ENCODE results near the gene BSPH1.
"Not testable (repeated sequence)": the region's sequence is repeated elsewhere in the genome, so short reads cannot be mapped to it uniquely, and the experiment has no call there.

The BSPH1 gene

DNA sequence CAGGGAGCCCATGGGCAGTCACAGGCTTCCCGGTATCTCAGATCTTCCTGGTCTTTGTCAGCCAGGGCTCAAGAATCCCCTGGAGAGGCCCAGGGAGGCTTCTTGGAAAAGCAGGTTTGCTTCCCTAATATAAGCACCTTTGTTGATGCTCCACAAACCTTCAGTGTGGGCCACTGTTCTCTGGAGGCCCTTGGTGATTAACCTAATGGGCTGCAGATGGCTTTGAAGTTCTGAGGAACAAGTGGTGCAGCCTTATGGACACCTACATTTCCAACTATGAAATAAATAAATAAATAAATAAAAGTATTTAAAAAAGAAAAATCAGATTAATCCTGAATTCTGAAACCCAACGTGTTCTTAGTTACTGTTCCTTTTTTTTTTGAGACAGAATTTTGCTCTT lies at the start of gene BSPH1:
Gene BSPH1, minus strand, starts transcription at position 101 of the 400 bp plus-strand sequence. Its CDS starts 89 bp downstream, at position 12.
- DNase-seq (ENCODE audit: low spot score) = no peak

DNA sequence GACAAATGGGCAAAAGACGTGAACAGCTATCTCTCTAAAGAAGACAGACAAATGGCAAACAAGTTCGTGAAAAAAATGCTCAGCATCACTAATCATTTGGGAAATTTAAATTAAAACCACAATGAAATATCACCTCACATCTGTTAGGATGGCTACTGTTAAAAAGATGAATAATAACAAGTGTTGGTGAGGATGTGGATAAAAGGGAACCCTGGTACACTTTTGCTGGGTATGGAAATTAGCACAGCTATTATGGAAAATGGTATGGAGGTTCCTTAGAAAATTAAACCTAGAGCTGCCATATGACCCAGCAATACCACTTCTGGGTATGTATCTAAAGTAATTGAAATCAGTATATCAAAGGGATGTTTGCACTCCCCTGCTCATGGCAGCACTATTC lies 44.8 kb upstream of the BSPH1 start:
- no peak for DNase-seq (ENCODE audit: low spot score)

GRCh38 chr19:48033604-48034003 lies 41.6 kb upstream of the BSPH1 start:
- no peak for DNase-seq (ENCODE audit: low spot score)

DNA sequence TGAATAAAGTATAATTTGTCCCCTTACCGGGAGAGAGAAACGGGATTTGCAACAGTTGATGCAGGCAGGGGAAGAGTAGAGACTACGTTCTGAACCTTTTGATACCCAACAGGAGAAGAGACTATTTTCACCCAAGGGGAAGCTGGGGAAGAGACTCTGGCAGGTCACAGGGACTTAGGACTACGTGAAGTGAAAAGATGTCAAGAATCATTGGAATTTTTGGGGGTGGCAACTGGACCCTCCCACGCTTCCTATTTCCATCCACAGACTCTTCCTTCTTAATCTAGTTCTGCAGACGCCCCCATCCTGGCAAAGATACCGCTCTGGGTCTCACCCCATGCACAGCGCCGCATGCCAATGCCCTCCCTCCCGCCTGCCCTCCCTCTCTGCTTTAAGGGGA lies 38.1 kb upstream of the BSPH1 start:
- no peak for DNase-seq (ENCODE audit: low spot score)

DNA sequence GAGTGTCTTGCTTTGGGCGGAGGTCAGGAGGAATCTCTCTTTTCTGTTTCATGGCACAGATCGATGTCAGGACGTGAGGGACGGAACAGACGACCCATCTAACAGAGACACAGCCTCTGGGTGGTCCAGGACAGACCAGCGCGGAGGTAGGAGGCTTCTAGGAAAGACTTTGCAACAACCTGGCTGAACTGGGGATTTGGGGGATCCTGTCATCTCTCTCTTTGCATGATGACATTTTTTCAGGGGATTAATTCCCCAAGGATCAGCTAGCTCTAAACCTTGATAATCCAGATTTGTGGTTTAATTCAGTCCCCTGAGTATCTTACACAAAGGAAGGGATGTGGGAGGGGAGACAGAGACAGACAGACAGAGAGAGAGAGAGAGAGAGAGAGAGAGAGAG lies 37.5 kb upstream of the BSPH1 start:
- no peak for DNase-seq (ENCODE audit: low spot score)

DNA sequence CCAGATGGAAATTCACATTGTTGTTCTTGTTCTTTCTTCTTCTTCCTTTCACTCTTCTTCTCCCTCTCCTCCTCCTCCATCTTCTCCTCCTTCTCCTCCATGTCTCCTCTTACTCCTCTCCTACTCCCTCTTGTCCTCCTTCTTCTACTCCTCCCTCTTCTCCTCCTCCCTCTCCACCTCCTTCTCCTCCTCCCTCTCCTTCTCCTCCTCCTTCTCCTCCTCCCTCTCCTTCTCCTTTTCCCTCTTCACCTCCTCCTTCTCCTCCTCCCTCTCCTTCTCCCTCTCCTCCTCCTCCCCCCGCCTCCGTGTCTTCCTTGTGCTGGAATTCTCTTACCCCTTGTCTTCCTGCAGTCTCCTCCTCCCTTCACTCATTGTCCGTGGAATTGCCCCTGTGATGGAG lies 33.5 kb upstream of the BSPH1 start:
- no peak for DNase-seq (ENCODE audit: low spot score)

DNA sequence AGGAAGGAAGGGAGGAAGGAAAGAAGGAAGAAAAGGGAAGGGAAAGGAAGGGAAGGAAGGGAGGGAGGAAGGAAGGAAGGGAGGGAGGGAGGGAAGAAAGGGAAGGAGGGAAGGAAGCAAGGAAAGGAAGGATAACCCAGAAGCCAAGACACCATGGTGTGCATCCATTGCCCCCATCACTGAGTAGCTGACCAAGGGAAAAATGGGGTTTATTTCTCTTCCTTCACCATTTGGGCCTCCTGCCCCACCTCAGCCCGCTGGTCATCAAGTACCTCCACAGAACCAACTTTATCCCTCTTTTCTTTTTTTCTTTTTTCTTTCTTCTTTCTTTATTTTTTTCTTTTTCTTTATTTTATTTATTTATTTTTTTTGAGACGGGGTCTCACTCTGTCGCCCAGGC lies 31.5 kb upstream of the BSPH1 start:
- no peak for DNase-seq (ENCODE audit: low spot score)

DNA sequence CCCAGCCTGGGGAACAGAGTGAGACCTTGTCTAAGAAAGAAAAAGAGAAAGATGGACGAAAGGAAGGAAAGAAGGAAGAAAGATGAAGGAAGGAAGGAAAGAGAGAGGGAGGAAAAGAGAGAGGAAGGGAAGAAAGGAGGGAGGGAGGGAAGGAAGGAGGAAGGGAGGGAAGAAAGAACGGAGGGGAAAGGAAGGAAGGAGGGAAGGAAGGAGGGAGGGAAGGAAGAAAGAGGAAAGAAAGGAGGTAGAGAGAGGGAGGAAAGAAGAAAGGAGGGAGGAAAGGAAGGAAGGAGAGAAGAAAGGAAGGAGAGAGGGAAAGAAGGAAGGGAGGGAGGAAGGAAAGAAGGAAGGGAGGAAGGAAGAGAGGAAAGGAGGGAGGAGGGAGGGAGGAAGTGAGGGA lies 31.0 kb upstream of the BSPH1 start:
- DNase-seq (ENCODE audit: low spot score) = no peak

DNA sequence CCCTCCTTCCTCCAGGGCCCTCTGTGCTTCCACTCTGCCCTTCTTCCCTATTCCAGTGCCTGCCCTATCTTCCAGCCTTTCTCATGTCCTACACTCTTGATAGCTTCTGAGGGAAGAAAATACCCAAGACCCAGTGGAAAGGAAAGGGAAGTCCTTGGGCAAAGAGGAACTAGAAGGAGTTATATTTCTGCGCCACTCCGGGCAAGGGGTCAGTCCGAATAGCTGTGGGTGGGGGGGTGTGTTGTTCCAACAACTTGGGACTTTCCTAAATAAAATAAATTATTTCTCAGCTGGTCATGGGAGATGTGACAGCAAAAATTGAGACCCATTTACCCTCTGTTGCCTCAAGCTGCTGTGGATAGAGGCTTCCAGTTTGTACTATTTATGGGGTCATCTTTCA lies 28.7 kb upstream of the BSPH1 start:
- DNase-seq (ENCODE audit: low spot score) = no peak

- no peak for DNase-seq (ENCODE audit: low spot score)
Measured at GRCh38 chr19:48010932-48011758, 19.2 kb upstream of the BSPH1 start.

DNA sequence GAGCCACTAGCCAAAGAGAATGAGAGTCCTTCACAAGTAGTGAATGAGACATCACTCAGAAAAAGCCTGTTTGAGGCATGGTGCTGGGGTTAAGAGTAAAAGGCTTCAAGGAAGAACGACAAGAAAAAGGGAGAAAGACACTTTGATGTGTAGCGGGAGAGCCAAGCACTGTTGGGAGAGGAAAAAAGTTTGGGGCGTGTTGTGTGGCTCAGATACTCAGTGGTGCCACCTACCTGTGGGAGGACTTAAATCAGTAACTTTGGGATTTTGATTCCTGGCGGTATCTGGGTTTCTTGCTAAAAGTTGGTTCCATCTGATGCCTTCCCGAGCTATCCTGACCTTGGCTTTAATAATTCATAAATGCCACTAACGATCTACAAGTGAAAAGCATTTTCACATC lies 14.8 kb upstream of the BSPH1 start:
- no peak for DNase-seq (ENCODE audit: low spot score)

DNA sequence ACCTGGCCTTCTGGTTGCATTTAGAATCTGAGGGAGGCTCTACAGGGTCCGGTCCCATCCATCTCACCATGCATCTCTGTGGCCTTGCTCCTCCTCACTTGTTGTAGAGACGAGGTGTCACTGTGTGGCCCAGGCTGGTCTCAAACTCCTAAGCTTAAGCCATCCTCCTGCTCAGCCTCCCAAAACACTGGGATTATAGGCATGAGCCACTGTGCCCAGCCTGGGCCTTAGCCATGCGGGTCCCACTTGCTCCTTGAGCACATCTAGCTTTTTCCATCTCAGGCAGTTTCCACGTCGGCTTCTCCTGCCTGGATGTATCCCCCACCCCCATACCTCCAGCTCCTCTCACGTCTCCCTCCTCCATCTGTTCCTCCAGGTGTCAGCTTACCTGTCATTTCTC lies 12.3 kb upstream of the BSPH1 start:
- DNase-seq (ENCODE audit: low spot score) = no peak

DNA sequence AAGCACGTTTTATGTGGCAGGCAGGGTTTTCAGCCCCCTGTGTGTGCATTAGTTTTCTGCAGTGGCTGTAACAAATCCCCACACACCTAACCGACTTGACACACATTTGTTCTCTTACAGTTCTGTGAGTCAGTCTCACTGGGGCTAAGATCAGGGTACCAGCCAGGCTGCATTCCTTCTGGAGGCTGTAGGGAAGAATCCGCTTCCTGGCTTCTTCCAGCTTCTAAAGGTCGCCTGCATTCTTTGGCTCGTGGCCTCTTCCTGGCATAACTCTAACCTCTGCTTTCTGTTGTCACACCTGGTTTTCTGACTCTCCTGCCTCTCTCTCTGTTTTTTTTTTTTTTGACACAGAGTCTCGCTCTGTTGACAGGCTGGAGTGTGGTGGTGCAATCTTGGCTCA lies 8.9 kb upstream of the BSPH1 start:
- no peak for DNase-seq (ENCODE audit: low spot score)

DNA sequence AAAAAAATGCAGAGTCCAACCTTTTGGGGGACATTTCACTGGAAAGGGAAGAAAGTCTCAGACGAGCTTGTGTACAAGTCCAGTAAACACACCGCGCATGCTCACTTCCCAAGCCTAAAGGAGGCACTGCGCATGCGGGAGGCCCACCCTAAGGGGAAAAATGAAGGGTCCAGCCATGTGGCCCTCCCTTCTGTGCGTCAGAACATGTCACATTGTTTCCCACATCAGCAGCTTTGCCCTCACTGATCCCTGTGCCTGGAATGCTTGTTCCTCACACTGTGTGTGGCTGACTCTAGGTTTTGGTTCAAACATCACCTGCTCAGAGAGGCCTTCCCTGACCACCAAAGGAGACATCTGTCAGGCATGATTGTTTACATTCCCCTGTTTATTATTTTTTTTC lies 6.8 kb upstream of the BSPH1 start:
- DNase-seq (ENCODE audit: low spot score) = no peak

DNA sequence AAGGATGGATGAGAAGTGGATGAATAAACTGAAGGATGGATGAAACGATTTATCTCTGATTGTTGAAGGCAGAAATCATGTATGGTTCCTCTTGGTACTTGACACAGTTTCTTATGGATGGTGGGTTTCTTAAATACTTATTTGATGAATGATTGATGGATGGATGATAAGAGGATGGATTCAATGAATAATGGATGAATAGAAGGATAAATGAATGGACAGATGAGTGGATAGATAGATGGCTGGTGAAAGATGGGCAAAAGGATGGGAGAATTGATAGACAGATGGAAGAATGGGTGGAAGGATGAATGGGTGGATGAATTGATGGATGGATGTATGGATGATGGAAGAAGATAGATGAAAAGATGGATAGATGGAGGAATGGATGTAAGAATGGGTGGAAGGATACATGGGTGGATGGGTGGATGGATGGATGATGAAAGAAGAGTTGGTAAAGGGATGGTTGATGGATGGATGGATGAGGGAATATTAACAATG lies 4.3 kb upstream of the BSPH1 start:
- no peak for DNase-seq (ENCODE audit: low spot score)

GRCh38 chr19:47994209-47994802 lies 2.3 kb upstream of the BSPH1 start, which contains the start of gene ELSPBP1:
TSS of gene ELSPBP1 (plus strand) at chr19:47994632. CDS start at chr19:48008668, 14,036 bp downstream.
- DNase-seq (ENCODE audit: low spot score) = no peak

GRCh38 chr19:47991191-47991808 lies 670 bp downstream of the BSPH1 start:
- no peak for DNase-seq (ENCODE audit: low spot score)

- DNase-seq (ENCODE audit: low spot score) = no peak
Measured at GRCh38 chr19:47973529-47973928, 18.4 kb downstream of the BSPH1 start.

DNA sequence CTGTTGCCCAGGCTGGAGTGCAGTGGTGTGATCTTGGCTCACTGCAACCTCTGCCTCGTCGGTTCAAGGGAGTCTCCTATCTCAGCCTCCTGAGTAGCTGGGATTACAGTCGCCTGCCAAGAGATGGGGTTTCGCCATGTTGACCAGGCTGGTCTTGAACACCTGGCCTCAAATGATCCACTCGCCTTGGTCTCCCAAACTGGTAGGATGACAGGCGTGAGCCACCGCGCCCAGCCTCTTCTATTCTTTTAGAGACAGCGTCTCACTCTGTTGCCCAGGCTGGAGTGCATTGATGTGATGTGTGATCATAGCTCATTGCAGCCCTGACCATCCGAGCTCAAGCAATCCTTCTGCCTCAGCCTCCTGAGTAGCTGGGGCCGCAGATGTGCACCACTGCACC lies 36.0 kb downstream of the BSPH1 start:
- DNase-seq (ENCODE audit: low spot score) = not testable (repeated sequence)

- not testable (repeated sequence) for DNase-seq (ENCODE audit: low spot score)
Measured at GRCh38 chr19:47952132-47952531, 39.8 kb downstream of the BSPH1 start.

DNA sequence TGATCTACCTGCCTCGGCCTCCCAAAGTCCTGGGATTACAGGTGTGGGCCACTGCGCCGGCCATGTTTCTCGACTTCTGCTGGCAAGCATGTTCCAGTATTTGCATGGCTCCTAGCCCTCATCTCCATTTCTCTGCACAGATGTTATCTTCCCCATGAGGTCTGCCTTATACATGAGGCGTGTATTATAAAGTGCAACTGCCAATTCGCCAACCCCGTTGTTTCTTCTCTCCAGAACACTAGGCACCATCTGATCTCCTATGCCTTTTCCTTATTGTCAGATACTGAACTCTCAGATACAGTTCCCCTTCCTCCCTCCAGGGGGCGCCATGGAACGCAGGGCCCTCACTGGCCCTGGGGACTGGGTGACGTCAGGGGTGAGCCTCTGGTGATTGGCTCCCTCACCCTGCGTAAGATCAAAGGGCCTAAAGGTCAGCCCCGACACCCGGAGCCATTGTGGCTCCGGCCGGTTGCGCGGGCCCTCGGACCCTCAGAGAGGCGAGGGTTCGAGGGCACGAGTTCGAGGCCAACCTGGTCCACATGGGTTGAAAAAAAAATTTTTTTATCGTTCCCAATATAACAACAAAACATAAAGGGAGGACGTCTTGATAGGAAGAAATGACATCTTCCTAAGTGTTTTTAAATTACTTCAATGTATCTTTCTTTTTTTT lies 42.0 kb downstream of the BSPH1 start:
- DNase-seq (ENCODE audit: low spot score) = not testable (repeated sequence)

DNA sequence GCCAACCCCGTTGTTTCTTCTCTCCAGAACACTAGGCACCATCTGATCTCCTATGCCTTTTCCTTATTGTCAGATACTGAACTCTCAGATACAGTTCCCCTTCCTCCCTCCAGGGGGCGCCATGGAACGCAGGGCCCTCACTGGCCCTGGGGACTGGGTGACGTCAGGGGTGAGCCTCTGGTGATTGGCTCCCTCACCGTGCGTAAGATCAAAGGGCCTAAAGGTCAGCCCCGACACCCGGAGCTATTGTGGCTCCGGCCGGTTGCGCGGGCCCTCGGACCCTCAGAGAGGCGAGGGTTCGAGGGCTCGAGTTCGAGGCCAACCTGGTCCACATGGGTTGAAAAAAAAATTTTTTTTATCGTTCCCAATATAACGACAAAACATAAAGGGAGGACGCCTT lies 63.4 kb downstream of the BSPH1 start:
- DNase-seq (ENCODE audit: low spot score) = not testable (repeated sequence)
